NB4 (cell line): ENCODE data around the gene SH3BP5L.
"Not testable (repeated sequence)": the region's sequence is repeated elsewhere in the genome, so short reads cannot be mapped to it uniquely, and the experiment has no call there.

Experiments used
- DNase-seq: peaks from one replicate; pipeline ENCODE4 v3.0.0; 2010; ENCODE audit warnings: low read depth
- H3K4me3 ChIP-seq: one replicate; pipeline ENCODE4 v1.5.1; 2011; ENCODE audit warnings: mild to moderate bottlenecking, low read depth, low read length, moderate library complexity
- MYC ChIP-seq: IDR thresholded peaks from 2 replicates; pipeline ENCODE4 v1.6.1; 2011; ENCODE audit warnings: low read depth, low read length
- POLR2A ChIP-seq: IDR thresholded peaks from 2 replicates; pipeline ENCODE4 v1.6.1; 2011; ENCODE audit warnings: mild to moderate bottlenecking; ENCODE audit not compliant: insufficient read length; ENCODE audit errors: extremely low read depth
- TF ChIP-seq, protein P1 (sequence below): IDR thresholded peaks from 2 replicates; pipeline ENCODE4 v1.6.1; 2011; ENCODE audit warnings: low read depth, low read length
- TF ChIP-seq, protein P2 (sequence below): IDR thresholded peaks from one replicate; pipeline ENCODE4 v1.5.1; 2012; ENCODE audit warnings: low read depth, low read length

The SH3BP5L gene

GRCh38 chr1:248792342-248792741 lies 33.4 kb downstream of the SH3BP5L start:
- DNase-seq: no peak
- no peak overlapping the region for H3K4me3 ChIP-seq

DNA sequence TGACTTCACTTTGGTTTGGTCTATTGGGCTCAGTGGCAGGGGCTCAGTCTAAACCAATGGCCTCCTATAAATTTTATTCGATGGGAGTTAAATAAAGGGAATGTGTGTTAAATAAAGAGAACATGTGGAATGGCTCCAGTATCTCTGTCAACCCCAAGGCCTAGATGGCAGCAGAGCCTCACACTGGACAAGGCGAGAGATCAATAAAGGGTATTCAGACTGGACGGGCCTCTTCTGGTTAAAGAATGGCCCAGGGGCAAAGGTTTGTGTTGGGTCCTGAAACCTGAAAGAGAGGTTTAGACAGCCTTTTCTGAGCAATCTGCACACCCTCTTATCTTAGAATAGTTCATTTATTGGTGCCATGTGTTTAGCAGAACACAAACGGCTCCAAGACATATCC lies 34.7 kb downstream of the SH3BP5L start:
- no peak for DNase-seq
- H3K4me3 ChIP-seq: no peak overlapping the region
- TF ChIP-seq, protein P1, sequence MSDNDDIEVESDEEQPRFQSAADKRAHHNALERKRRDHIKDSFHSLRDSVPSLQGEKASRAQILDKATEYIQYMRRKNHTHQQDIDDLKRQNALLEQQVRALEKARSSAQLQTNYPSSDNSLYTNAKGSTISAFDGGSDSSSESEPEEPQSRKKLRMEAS: no peak
- TF ChIP-seq MYC: no peak
- TF ChIP-seq, protein P2, sequence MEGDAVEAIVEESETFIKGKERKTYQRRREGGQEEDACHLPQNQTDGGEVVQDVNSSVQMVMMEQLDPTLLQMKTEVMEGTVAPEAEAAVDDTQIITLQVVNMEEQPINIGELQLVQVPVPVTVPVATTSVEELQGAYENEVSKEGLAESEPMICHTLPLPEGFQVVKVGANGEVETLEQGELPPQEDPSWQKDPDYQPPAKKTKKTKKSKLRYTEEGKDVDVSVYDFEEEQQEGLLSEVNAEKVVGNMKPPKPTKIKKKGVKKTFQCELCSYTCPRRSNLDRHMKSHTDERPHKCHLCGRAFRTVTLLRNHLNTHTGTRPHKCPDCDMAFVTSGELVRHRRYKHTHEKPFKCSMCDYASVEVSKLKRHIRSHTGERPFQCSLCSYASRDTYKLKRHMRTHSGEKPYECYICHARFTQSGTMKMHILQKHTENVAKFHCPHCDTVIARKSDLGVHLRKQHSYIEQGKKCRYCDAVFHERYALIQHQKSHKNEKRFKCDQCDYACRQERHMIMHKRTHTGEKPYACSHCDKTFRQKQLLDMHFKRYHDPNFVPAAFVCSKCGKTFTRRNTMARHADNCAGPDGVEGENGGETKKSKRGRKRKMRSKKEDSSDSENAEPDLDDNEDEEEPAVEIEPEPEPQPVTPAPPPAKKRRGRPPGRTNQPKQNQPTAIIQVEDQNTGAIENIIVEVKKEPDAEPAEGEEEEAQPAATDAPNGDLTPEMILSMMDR: no peak
- no peak for TF ChIP-seq POLR2A

More at GRCh38 chr1:248792342-248792741, 33.4 kb downstream of the SH3BP5L start:
- TF ChIP-seq, protein P2: no peak
- TF ChIP-seq MYC: no peak
- TF ChIP-seq POLR2A: no peak
- TF ChIP-seq, protein P1: no peak

DNA sequence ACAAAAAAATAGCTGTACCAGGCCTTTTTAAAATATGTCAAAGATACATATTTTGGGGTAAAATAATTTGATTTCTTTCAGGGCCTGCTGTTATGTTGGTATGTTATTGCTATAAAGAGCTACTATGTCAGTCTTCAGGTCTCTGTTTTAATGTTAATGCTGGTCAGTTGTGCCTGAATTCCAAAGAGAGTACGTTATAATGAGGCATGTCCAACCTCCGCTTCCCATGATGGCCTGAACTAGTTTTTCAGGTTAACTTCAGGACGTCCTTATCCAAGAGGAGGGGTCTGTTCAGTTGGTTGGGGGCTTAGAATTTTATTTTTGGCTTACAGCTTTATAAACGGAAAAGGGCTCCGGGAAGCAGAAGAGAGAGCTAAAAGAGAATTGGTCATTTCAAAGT lies 35.3 kb downstream of the SH3BP5L start:
- no peak overlapping the region for H3K4me3 ChIP-seq
- no peak for DNase-seq
- TF ChIP-seq, protein P2: no peak

DNA sequence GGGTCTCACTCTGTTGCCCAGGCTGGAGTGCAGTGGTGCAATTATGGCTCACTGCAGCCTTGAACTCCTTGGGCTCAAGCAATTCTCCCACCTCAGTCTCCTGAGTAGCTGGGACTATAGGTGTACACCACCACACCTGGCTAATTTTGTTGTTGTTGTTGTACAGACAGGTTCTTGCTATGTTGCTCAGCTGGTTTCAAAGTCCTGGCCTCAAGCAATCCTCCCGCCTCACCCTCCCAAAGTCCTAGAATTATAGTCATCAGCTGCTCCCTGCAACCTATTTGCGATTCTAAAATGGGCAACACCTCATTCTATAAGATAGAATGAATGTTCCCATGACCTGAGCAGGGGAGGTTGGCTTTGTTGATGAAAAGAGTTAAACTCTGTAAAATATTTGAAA lies 36.4 kb downstream of the SH3BP5L start:
- not testable (repeated sequence) for DNase-seq, H3K4me3 ChIP-seq

DNA sequence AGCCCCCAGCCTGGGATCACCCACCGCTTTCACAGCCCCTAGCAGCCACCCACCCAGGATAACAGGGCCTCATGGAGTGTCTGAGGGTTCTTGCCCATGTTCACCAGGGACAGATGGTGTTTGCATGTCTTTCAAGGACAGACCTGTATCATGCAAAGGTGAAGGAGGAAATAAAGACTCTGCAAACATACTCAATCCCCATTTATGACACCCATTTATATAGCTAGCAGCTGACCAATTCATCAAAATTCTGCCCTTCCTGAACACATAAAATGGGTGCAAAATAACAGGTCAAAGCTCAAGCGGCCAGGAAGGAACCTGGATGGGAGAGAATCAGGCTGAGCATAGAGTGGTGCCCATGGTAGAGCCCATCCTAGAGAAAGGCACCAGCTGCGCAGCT lies 37.4 kb downstream of the SH3BP5L start:
- DNase-seq: no peak
- no peak for TF ChIP-seq MYC
- TF ChIP-seq, protein P1: no peak
- TF ChIP-seq POLR2A: no peak
- TF ChIP-seq, protein P2: no peak
- H3K4me3 ChIP-seq: no peak overlapping the region

- DNase-seq: no peak
- TF ChIP-seq, protein P2: no peak
- no peak for TF ChIP-seq POLR2A
- TF ChIP-seq, protein P1: no peak
- TF ChIP-seq MYC: no peak
These were observed 38.3 kb downstream of the SH3BP5L start for GRCh38 chr1:248787430-248787829.

More at GRCh38 chr1:248787430-248787829, 38.3 kb downstream of the SH3BP5L start:
- H3K4me3 ChIP-seq: no peak overlapping the region
